Smooth muscle cell (in vitro differentiated cells): Measurements from ENCODE around the gene TEAD1. TPM values are rescaled to one million over a fixed set of nuclear protein-coding genes. Genes with fewer than 3 reads are reported as not detected.

Experiments used
- DNase-seq: peaks from one replicate; lab custom pipeline; 2025; ENCODE audit not compliant: unreplicated experiment; lab: John Stamatoyannopoulos, UW
- H2AFZ ChIP-seq: fragments of 200-600 bp; sonication (generic); 2 replicates; pipeline ENCODE4 v1.6.0; 2016; ENCODE audit warnings: antibody characterized with exemption, low read depth, mild to moderate bottlenecking
- H3F3A ChIP-seq: fragments of 200-600 bp; sonication (generic); 2 replicates; pipeline ENCODE4 v1.6.0; 2017; ENCODE audit warnings: antibody characterized with exemption, low read depth
- H3K27ac ChIP-seq: fragments of 200-600 bp; sonication (generic); 2 replicates; pipeline ENCODE4 v1.5.1; 2016; ENCODE audit warnings: low read depth, mild to moderate bottlenecking
- H3K27me3 ChIP-seq: fragments of 200-600 bp; sonication (generic); 2 replicates; pipeline ENCODE4 v1.6.1; 2016; ENCODE audit warnings: low read depth, mild to moderate bottlenecking
- H3K36me3 ChIP-seq: fragments of 200-600 bp; sonication (generic); 2 replicates; pipeline ENCODE4 v1.5.1; 2016; ENCODE audit warnings: low read depth
- H3K4me1 ChIP-seq: fragments of 200-600 bp; sonication (generic); 2 replicates; pipeline ENCODE4 v1.5.1; 2016; ENCODE audit warnings: low read depth
- H3K4me2 ChIP-seq: fragments of 200-600 bp; sonication (generic); 2 replicates; pipeline ENCODE4 v1.6.0; 2016; ENCODE audit warnings: mild to moderate bottlenecking
- H3K4me3 ChIP-seq: fragments of 200-600 bp; sonication (generic); 2 replicates; pipeline ENCODE4 v1.5.1; 2016; ENCODE audit warnings: mild to moderate bottlenecking
- H3K79me2 ChIP-seq: fragments of 200-600 bp; sonication (generic); 2 replicates; pipeline ENCODE4 v1.6.0; 2016; ENCODE audit warnings: low read depth, mild to moderate bottlenecking
- H3K9ac ChIP-seq: fragments of 200-600 bp; sonication (generic); 2 replicates; pipeline ENCODE4 v1.6.0; 2016; ENCODE audit warnings: low read depth
- H3K9me3 ChIP-seq: fragments of 200-600 bp; sonication (generic); replicated peaks from 2 replicates; pipeline ENCODE4 v1.5.1; 2016; ENCODE audit warnings: low read depth
- H4K20me1 ChIP-seq: fragments of 200-600 bp; sonication (generic); 2 replicates; pipeline ENCODE4 v1.6.0; 2016; ENCODE audit warnings: low read depth
- CTCF ChIP-seq: fragments of 200-600 bp; sonication (generic); IDR thresholded peaks from 2 replicates; pipeline ENCODE4 v1.5.1; 2017; ENCODE audit warnings: borderline replicate concordance, mild to moderate bottlenecking, antibody characterized with exemption; ENCODE audit not compliant: insufficient read depth, poor library complexity, severe bottlenecking
- whole genome bisulfite sequencing: methylation state at CpG from one replicate; pipeline ENCODE4 v1.1.7; 2016; ENCODE audit warnings: low lambda C conversion rate; 5-methylcytosine and 5-hydroxymethylcytosine counted together
- polyA plus RNA-seq: library from polyadenylated mRNA; unstranded; fragments of >200 nt; fragmentation: Nextera tagmentation; extraction: Ambion mirVana; gene quantifications from 2 replicates; pipeline ENCODE4 v1.2.1, GENCODE V29; 2016
- total RNA-seq: library from RNA; depleted of rRNA; stranded (reverse); fragments of >200 nt; gene quantifications from 2 replicates; pipeline ENCODE4 v1.2.3, GENCODE V29; 2014

TEAD1 gene
- total and polyA plus RNA-seq, 2 experiments from 2014 or later = 63.0 to 181 TPM

- no peak for TF ChIP-seq CTCF
- Histone ChIP-seq H3K4me3 (peak overlapping the region; percentile 15), H3K9me3 (no peaks in the 10 kb centered on the region), H2AFZ (no peak overlapping the region), H3F3A (peaks cover 48% of the 10 kb centered on the region), H3K27me3 (no peaks in the 10 kb centered on the region), H4K20me1 (peaks cover 73% of the 10 kb centered on the region), H3K36me3 (no peaks in the 10 kb centered on the region), H3K4me2 (peak overlapping the region; percentile 78), H3K79me2 (peaks cover 79% of the 10 kb centered on the region), H3K27ac (peak overlapping the region; percentile 99), H3K4me1 (peaks cover 47% of the 10 kb centered on the region), H3K9ac (peak overlapping the region; percentile 63)
- no peak for DNase-seq
- WGBS = 5% methylated on average over 3 of the region's 3 CpGs
Measured at GRCh38 chr11:12815129-12815480, 140.9 kb downstream of the TEAD1 start.

GRCh38 chr11:12815931-12816494, 141.8 kb downstream of the TEAD1 start:
- Histone ChIP-seq H2AFZ (no peak overlapping the region), H3K4me3 (no peak overlapping the region), H3K4me2 (peak overlapping the region; percentile 78), H3K9me3 (no peaks in the 10 kb centered on the region), H3K36me3 (no peaks in the 10 kb centered on the region), H3K79me2 (peaks cover 81% of the 10 kb centered on the region), H3K27me3 (no peaks in the 10 kb centered on the region), H3F3A (peaks cover 51% of the 10 kb centered on the region), H3K27ac (peak overlapping the region; percentile 99), H3K4me1 (peaks cover 47% of the 10 kb centered on the region), H4K20me1 (peaks cover 73% of the 10 kb centered on the region), H3K9ac (peak overlapping the region; percentile 63)
- no peak for TF ChIP-seq CTCF
- WGBS = 49% methylated on average over 10 of the region's 10 CpGs
- no peak for DNase-seq

- Histone ChIP-seq H4K20me1 (peaks cover 84% of the 10 kb centered on the region), H3K9ac (peak overlapping the region; percentile 14), H3K9me3 (no peaks in the 10 kb centered on the region), H3K4me2 (peak overlapping the region; percentile 66), H3K36me3 (no peaks in the 10 kb centered on the region), H3K4me3 (no peak overlapping the region), H3K4me1 (peaks cover 47% of the 10 kb centered on the region), H3K27ac (peak overlapping the region; percentile 99), H3K79me2 (peaks cover 81% of the 10 kb centered on the region), H2AFZ (no peak overlapping the region), H3F3A (peaks cover 45% of the 10 kb centered on the region), H3K27me3 (no peaks in the 10 kb centered on the region)
- DNase-seq = no peak
- WGBS = 38% methylated on average over 6 of the region's 6 CpGs
- TF ChIP-seq CTCF = no peak
Measured at GRCh38 chr11:12817681-12818332, 143.6 kb downstream of the TEAD1 start.
